ENCODE data around the gene MED19. TPM values are rescaled to one million over a fixed set of nuclear protein-coding genes. Genes with fewer than 3 reads are reported as not detected.

The MED19 gene
- total RNA-seq, 1 donor from 2014 or later, result 9.6 TPM

DNA sequence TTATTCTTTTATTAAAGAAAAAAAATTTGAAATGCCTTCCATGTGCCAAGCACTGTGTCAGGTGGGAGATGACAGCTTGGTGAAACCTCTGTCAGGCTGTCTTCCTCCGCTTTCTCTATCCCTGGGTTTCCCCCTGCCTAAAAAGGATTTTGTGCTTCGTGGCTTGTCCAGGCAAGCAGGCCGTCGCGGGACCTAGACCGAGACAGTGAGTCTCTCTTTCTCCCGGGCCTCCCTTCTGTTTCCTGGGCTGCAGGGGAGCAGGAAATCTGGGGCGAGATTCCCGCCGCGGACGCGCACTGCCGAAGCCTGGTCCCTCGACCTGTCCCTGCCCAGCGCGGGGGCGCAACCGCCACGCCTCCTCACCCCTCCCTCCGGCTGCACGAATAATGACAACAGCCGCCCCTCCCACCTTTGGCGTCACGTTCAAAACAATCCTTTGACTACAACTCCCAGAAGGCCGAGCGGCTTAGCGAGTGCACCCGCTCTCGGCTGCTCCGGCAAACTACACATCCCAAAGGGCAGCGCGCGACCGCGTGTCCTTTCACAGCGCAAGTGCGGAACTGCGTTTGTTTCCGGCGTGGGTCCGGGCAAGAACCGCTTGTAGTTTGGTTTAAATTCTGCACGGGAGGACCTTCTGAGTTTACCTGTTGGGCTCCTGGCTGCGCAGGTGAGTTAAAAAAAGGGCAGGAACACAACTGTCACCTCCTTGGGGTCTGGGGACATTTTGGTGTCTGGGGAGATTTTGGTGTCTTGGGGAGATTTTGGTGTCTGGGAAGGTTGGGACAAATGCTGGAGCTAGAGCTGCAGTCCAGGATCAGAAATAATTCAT lies 54.6 kb downstream of the MED19 start, which contains the start of gene CLP1:
Gene CLP1 (plus strand): TSS at position 569 of the 829 bp plus-strand sequence. CDS start 1,715 bp downstream, outside the sequence.
- peak within 1 kb of the TSS; percentile 75 for H3K4me3 ChIP-seq
- H3K27me3 ChIP-seq, result no peaks in the 10 kb centered on the region
- intact Hi-C loops (cut with DNase I), result no loop called here
- TF ChIP-seq, protein P1, sequence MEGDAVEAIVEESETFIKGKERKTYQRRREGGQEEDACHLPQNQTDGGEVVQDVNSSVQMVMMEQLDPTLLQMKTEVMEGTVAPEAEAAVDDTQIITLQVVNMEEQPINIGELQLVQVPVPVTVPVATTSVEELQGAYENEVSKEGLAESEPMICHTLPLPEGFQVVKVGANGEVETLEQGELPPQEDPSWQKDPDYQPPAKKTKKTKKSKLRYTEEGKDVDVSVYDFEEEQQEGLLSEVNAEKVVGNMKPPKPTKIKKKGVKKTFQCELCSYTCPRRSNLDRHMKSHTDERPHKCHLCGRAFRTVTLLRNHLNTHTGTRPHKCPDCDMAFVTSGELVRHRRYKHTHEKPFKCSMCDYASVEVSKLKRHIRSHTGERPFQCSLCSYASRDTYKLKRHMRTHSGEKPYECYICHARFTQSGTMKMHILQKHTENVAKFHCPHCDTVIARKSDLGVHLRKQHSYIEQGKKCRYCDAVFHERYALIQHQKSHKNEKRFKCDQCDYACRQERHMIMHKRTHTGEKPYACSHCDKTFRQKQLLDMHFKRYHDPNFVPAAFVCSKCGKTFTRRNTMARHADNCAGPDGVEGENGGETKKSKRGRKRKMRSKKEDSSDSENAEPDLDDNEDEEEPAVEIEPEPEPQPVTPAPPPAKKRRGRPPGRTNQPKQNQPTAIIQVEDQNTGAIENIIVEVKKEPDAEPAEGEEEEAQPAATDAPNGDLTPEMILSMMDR (IDR thresholded peaks at IDR 0.05), result no peak
- H3K4me1 ChIP-seq, result peaks cover 12% of the 10 kb centered on the region
- DNase-seq, result peak; percentile 99
- ATAC-seq, result peak; percentile 99
- H3K27ac ChIP-seq, result peak within 1 kb of the TSS; percentile 85
- H3K9me3 ChIP-seq, result no peaks in the 10 kb centered on the region
- peaks cover 35% of the 10 kb centered on the region for H3K36me3 ChIP-seq

DNA sequence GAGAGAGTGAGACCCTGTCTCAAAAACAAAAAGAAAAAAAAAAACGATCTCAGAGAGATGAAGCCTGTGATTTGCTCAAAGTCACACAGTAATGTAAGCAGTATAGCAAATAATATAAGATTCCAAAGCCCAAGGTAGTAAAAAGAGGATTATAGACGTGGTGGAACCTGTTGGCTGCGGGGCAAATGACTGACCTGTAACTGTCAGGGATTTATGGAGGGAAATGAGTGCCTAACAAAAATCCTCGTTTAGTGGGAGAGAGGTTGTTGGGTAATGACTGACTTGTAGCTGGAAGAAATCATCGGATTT lies 55.2 kb downstream of the MED19 start:
- DNase-seq, result no peak

More for the DNA sequence above, 55.2 kb downstream of the MED19 start:
- TF ChIP-seq, protein P1 (IDR thresholded peaks at IDR 0.05), result no peak
- intact Hi-C loops (cut with DNase I), result no loop called here
- Histone ChIP-seq H3K27ac (peak overlapping the region; percentile 85), H3K27me3 (no peaks in the 10 kb centered on the region), H3K4me1 (peaks cover 12% of the 10 kb centered on the region), H3K9me3 (no peaks in the 10 kb centered on the region), H3K4me3 (peak overlapping the region; percentile 75), H3K36me3 (peaks cover 29% of the 10 kb centered on the region)
- ATAC-seq, result no peak

Other genes with a start within 250 kb of the MED19 start
- 12.4 TPM for gene SLC43A1, start 196.5 kb downstream of the MED19 start, total RNA-seq
- gene TIMM10, start 181.5 kb downstream of the MED19 start, total RNA-seq, result 34.7 TPM
- not detected for gene SMTNL1, start 174.6 kb downstream of the MED19 start, total RNA-seq
- 120 TPM for gene UBE2L6, start 144.5 kb downstream of the MED19 start, total RNA-seq
- 490 TPM for gene SERPING1, start 114.5 kb downstream of the MED19 start, total RNA-seq
- gene YPEL4, start 62.3 kb downstream of the MED19 start, total RNA-seq, result 6.9 TPM
- gene CLP1, start 54.5 kb downstream of the MED19 start, total RNA-seq, result 11.7 TPM
- gene ZDHHC5, start 44.1 kb downstream of the MED19 start, total RNA-seq, result 79.8 TPM
- 70.4 TPM for gene TMX2, start 378 bp upstream of the MED19 start, total RNA-seq
- gene SELENOH, start 29.3 kb upstream of the MED19 start, total RNA-seq, result 103 TPM
- gene BTBD18, start 39.6 kb upstream of the MED19 start, total RNA-seq, result not detected
- gene CTNND1, start 49.6 kb upstream of the MED19 start, total RNA-seq, result 245 TPM

Data from upper lobe of right lung (tissue), 1 donor.